ENCODE results near the gene TNFRSF1A. TPM values are rescaled to one million over a fixed set of nuclear protein-coding genes. Genes with fewer than 3 reads are reported as not detected.

TNFRSF1A gene
- total and polyA plus RNA-seq, 2 of the 13 experiments (the other 11 are each of a cell fraction or from before 2014, with no cell fraction given): 41.5 to 61.2 TPM

- Histone ChIP-seq H4K20me1 (ENCODE audit: insufficient read depth, low read length) (no peaks in the 10 kb centered on the region), H3K4me1 (ENCODE audit: insufficient read depth, low read length) (peaks cover 40% of the 10 kb centered on the region), H3K79me2 (ENCODE audit: insufficient read depth, low read length) (no peaks in the 10 kb centered on the region), H2AFZ (ENCODE audit: low read length) (no peak overlapping the region), H3K27me3 (ENCODE audit: control insufficient read depth in 1 of 2, insufficient read depth in 2 of 2, low read length in 2 of 2) (no peaks in the 10 kb centered on the region), H3K9ac (ENCODE audit: insufficient read depth, low read depth, low read length) (no peak overlapping the region), H3K9me3 (ENCODE audit: low read length) (no peaks in the 10 kb centered on the region), H3K4me3 (replicated peaks in 1 of 3; ENCODE audit: insufficient read depth in 1 of 3, low read depth in 2 of 3, low read length in 3 of 3) (no peak overlapping the region), H3K4me2 (ENCODE audit: low read depth, low read length) (no peak overlapping the region), H3K36me3 (replicated peaks in 1 of 2; ENCODE audit: control insufficient read depth in 1 of 2, insufficient read depth in 2 of 2, low read length in 2 of 2) (peaks cover 16 to 25% of the 10 kb centered on the region in 2 experiments; a peak in 4 of 5 replicates), H3K27ac (ENCODE audit: extremely low read length, insufficient read depth, low read length) (peak overlapping the region; percentile 1)
- in situ Hi-C loops (cut with HindIII; ENCODE audit: extremely low pct_ligation_motif_present, low pct_unique_long_range_greater_than_20kb) (no loop called here), intact Hi-C loops (cut with micrococcal nuclease; ENCODE audit: unreplicated experiment) (loop anchor here (1.0 kb wide), 2 partner anchors 9 to 41 kb away; no protein-coding TSS in a partner anchor)
- TSS peak; percentile 11 for BruUV-seq (replicated peaks)
- CTCF ChIA-PET (ENCODE audit: low intra/inter-chr PET ratio, low total read pairs): interaction anchor here (1.1 kb wide), 1 partner anchor 41 kb away, joined by 4 read pairs; no protein-coding TSS in a partner anchor
- POLR2A ChIA-PET: interaction anchor here (1.0 to 4.2 kb wide), 13 partner anchors 9 to 139 kb away, joined by 3 to 82 read pairs (median 7); partner anchors contain the start of genes LTBR, SCNN1A and TNFRSF1A
- 88% methylated on average over 21 of the region's 21 CpGs for WGBS (ENCODE audit: low lambda C conversion rate)
- DNase-seq (ENCODE audit: low spot score) (peak; percentile 65), ATAC-seq (peak; percentile 66), FAIRE-seq (peak; percentile 30)
- TF ChIP-seq SIN3B (IDR thresholded peaks at IDR 0.05; ENCODE audit: low read length) (no peak), FOSL2 (CRISPR knock-in tag; IDR thresholded peaks at IDR 0.05) (peak; percentile 16; the same call in 1 of the 2 replicates), KDM2A (CRISPR knock-in tag; IDR thresholded peaks at IDR 0.05; ENCODE audit: borderline replicate concordance, low read depth) (0 out of 2 replicates have a peak, but pooled peaks have one; percentile 31), POGK (CRISPR knock-in tag; conservative IDR thresholded peaks at IDR 0.05) (no peak), KDM3A (CRISPR knock-in tag; IDR thresholded peaks at IDR 0.05; ENCODE audit: low read depth) (no peak), AGO2 (optimal IDR thresholded peaks at IDR 0.05; ENCODE audit: low read depth, low read length) (peak; percentile 28), ZNF326 (CRISPR knock-in tag; IDR thresholded peaks at IDR 0.05; ENCODE audit: borderline replicate concordance) (peak; percentile 6), TAF15 (IDR thresholded peaks at IDR 0.05; ENCODE audit: low read depth, low read length, poor library complexity, severe bottlenecking) (no peak), STAG1 (CRISPR knock-in tag; IDR thresholded peaks at IDR 0.05) (peak; percentile 73), PCBP1 (IDR thresholded peaks at IDR 0.05; ENCODE audit: borderline replicate concordance, low read depth, low read length) (no peak), ZNF749 (CRISPR knock-in tag; IDR thresholded peaks at IDR 0.05; ENCODE audit: borderline replicate concordance) (no peak), IKZF4 (CRISPR knock-in tag; IDR thresholded peaks at IDR 0.05; ENCODE audit: borderline replicate concordance, low read depth, not compliant biosample characterization) (no peak), ZSCAN22 (CRISPR knock-in tag; IDR thresholded peaks at IDR 0.05) (no peak), THRA (CRISPR knock-in tag; IDR thresholded peaks at IDR 0.05; ENCODE audit: borderline replicate concordance) (no peak), SMC3 (IDR thresholded peaks at IDR 0.05; ENCODE audit: low read length) (peak; percentile 44; the same call in 1 of the 2 replicates), CENPT (CRISPR knock-in tag; IDR thresholded peaks at IDR 0.05; ENCODE audit: low read depth) (no peak), POLR2AphosphoS5 (IDR thresholded peaks at IDR 0.05; ENCODE audit: low read depth, low read length) (peak; percentile 49; the same call in 1 of the 2 replicates), POLR2G (IDR thresholded peaks at IDR 0.05; ENCODE audit: low read depth, low read length) (peak; percentile 46; the same call in 1 of the 2 replicates), NFE2L2 (IDR thresholded peaks at IDR 0.05; ENCODE audit: low read length) (no peak), ZNF143 (CRISPR knock-in tag; IDR thresholded peaks at IDR 0.05) (no peak), ZC3H13 (CRISPR knock-in tag; IDR thresholded peaks at IDR 0.05) (peak; percentile 62; the same call in 1 of the 2 replicates), ZNF678 (CRISPR knock-in tag; IDR thresholded peaks at IDR 0.05) (no peak)
Measured at GRCh38 chr12:6326316-6327228, 15.3 kb downstream of the TNFRSF1A start.
